ENCODE results near the gene RBM6.

Gene RBM6

DNA sequence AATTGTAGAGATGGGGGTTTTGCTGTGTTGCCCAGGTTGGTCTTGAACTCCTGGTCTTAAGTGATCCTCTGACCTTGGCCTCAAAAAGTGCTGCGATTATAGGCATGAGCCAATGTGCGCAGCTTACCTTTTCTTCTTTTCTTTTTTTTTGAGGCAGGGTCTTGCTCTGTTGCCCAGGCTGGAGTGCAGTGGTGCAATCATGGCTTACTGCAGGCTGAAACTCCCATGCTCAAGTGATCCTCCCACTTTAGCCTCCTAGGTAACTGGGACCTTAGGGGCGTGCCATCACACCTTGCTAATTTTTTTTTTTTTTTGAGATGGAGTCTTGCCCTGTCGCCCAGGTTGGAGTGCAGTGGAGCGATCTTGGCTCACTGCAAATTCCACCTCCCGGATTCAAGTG lies 13.0 kb downstream of the RBM6 start:
- in situ Hi-C loops (cut with HindIII; ENCODE audit: low sequenced_read_pairs) = no loop called here
- no peak for DNase-seq (ENCODE audit: low read depth)
- TF ChIP-seq, protein P1, sequence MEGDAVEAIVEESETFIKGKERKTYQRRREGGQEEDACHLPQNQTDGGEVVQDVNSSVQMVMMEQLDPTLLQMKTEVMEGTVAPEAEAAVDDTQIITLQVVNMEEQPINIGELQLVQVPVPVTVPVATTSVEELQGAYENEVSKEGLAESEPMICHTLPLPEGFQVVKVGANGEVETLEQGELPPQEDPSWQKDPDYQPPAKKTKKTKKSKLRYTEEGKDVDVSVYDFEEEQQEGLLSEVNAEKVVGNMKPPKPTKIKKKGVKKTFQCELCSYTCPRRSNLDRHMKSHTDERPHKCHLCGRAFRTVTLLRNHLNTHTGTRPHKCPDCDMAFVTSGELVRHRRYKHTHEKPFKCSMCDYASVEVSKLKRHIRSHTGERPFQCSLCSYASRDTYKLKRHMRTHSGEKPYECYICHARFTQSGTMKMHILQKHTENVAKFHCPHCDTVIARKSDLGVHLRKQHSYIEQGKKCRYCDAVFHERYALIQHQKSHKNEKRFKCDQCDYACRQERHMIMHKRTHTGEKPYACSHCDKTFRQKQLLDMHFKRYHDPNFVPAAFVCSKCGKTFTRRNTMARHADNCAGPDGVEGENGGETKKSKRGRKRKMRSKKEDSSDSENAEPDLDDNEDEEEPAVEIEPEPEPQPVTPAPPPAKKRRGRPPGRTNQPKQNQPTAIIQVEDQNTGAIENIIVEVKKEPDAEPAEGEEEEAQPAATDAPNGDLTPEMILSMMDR (IDR thresholded peaks at IDR 0.05; ENCODE audit: low read depth, low read length, missing control alignments) = no peak
- H3K4me3 ChIP-seq (ENCODE audit: low read depth, low read length) = no peak overlapping the region

DNA sequence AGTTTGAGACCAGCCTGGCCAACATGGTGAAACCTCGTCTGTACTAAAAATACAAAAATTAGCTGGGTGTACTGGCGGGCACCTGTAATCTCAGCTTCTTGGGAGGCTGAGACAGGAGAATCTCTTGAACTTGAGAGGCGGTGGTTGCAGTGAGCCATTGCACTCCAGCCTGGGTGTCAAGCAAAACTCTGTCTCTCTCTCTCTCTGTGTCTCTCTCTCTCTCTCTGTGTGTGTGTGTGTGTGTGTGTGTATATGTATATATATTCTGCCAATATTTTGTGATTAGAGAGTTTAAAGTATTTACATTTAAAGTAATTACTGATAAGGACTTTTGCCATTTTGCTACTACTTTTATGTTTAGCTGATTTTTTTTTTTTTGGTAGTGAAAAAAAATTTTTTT lies 15.7 kb downstream of the RBM6 start:
- in situ Hi-C loops (cut with HindIII; ENCODE audit: low sequenced_read_pairs) = no loop called here
- no peak overlapping the region for H3K4me3 ChIP-seq (ENCODE audit: low read depth, low read length)
- TF ChIP-seq, protein P1 (IDR thresholded peaks at IDR 0.05; ENCODE audit: low read depth, low read length, missing control alignments) = no peak
- DNase-seq (ENCODE audit: low read depth) = no peak

DNA sequence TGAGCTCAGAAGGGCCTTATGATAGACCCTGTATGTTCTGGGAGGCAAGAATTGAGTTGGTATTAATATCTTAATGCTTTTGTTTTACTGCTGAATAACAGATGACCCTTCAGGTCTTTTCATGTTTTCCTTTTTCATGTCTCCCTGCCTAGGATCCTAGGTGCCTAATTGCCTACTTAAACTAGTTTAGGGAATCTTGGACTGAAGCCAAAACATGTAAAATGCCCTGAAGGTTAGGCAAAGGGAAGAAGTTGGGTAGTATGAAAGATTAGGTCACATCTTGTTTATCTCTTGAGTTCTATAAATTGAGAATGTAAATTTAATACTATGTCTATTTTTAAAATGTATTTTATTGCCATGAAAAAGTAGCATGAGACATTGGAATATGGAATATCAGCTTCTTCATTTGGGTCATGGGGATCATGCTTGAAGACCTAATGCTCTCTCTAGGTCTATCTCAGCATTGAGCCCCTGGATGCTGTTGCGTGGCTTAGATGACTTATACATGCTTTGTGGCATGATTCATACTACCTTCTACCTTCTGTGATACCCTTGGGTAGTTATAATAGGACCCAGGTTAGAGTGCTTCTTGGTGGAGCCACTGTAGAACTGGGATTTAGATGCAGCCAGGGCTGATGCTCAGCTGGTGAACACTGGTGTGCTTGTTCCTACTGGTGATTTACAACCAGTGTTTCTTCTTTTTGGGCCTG lies 26.4 kb downstream of the RBM6 start:
- TF ChIP-seq, protein P1 (IDR thresholded peaks at IDR 0.05; ENCODE audit: low read depth, low read length, missing control alignments) = no peak
- no peak for DNase-seq (ENCODE audit: low read depth)
- no peak overlapping the region for H3K4me3 ChIP-seq (ENCODE audit: low read depth, low read length)
- in situ Hi-C loops (cut with HindIII; ENCODE audit: low sequenced_read_pairs) = loop anchor here (5.0 kb wide), 2 partner anchors 46 to 99 kb away; partner anchors contain the start of gene CAMKV

GRCh38 chr3:49967291-49967690 lies 27.3 kb downstream of the RBM6 start:
- no peak for DNase-seq (ENCODE audit: low read depth)
- in situ Hi-C loops (cut with HindIII; ENCODE audit: low sequenced_read_pairs) = loop anchor here (5.0 kb wide), 2 partner anchors 45 to 100 kb away; partner anchors contain the start of gene CAMKV
- H3K4me3 ChIP-seq (ENCODE audit: low read depth, low read length) = no peak overlapping the region
- TF ChIP-seq, protein P1 (IDR thresholded peaks at IDR 0.05; ENCODE audit: low read depth, low read length, missing control alignments) = no peak

- in situ Hi-C loops (cut with HindIII; ENCODE audit: low sequenced_read_pairs) = loop anchor here (5.0 kb wide), 2 partner anchors 44 to 101 kb away; partner anchors contain the start of gene CAMKV
- DNase-seq (ENCODE audit: low read depth) = no peak
- H3K4me3 ChIP-seq (ENCODE audit: low read depth, low read length) = no peak overlapping the region
- TF ChIP-seq, protein P1 (IDR thresholded peaks at IDR 0.05; ENCODE audit: low read depth, low read length, missing control alignments) = no peak
Observed at GRCh38 chr3:49968346-49968745, 28.4 kb downstream of the RBM6 start.

- TF ChIP-seq, protein P1 (IDR thresholded peaks at IDR 0.05; ENCODE audit: low read depth, low read length, missing control alignments) = no peak
- in situ Hi-C loops (cut with HindIII; ENCODE audit: low sequenced_read_pairs) = no loop called here
- no peak for DNase-seq (ENCODE audit: low read depth)
- no peak overlapping the region for H3K4me3 ChIP-seq (ENCODE audit: low read depth, low read length)
Observed at GRCh38 chr3:49972656-49973055, 32.7 kb downstream of the RBM6 start.

Measured in astrocyte of the cerebellum (primary cell).